Loucy (cell line): ENCODE data around the gene LMAN1L.
A peak's percentile ranks its signal among the peaks of the same experiment; 100 is the strongest.

Source experiments
- H2AFZ ChIP-seq: fragments of 200-600 bp; sonication (generic); 2 replicates; pipeline ENCODE4 v1.6.0; 2016; ENCODE audit warnings: antibody characterized with exemption, mild to moderate bottlenecking, low read length, moderate library complexity
- H3F3A ChIP-seq: fragments of 200-600 bp; 2 replicates; pipeline ENCODE4 v1.6.0; 2016; ENCODE audit warnings: antibody characterized with exemption, low read depth, mild to moderate bottlenecking
- H3K27me3 ChIP-seq: fragments of 200-600 bp; sonication (generic); 2 replicates; pipeline ENCODE4 v1.6.1; 2014; ENCODE audit warnings: low read length, mild to moderate bottlenecking; ENCODE audit not compliant: insufficient read depth, poor library complexity, severe bottlenecking
- H3K36me3 ChIP-seq: fragments of 200-600 bp; sonication (generic); 2 replicates; pipeline ENCODE4 v1.6.1; 2016; ENCODE audit warnings: low read length; ENCODE audit not compliant: insufficient read depth
- H3K4me1 ChIP-seq: fragments of 200-600 bp; sonication (generic); 2 replicates; pipeline ENCODE4 v1.5.1; 2014; ENCODE audit warnings: low read length, mild to moderate bottlenecking; ENCODE audit not compliant: insufficient read depth, poor library complexity, severe bottlenecking
- H3K4me2 ChIP-seq: fragments of 200-600 bp; sonication (generic); 2 replicates; pipeline ENCODE4 v1.6.0; 2014; ENCODE audit warnings: antibody characterized with exemption, low read length, low read depth, mild to moderate bottlenecking; ENCODE audit not compliant: poor library complexity, severe bottlenecking
- H3K4me3 ChIP-seq: fragments of 200-600 bp; sonication (generic); 2 replicates; pipeline ENCODE4 v1.5.1; 2014; ENCODE audit warnings: low read length, mild to moderate bottlenecking, mixed read lengths; ENCODE audit not compliant: poor library complexity, severe bottlenecking
- H3K79me2 ChIP-seq: fragments of 200-600 bp; sonication (generic); 2 replicates; pipeline ENCODE4 v1.6.1; 2014; ENCODE audit warnings: low read length; ENCODE audit not compliant: insufficient read depth
- H3K9ac ChIP-seq: fragments of 200-600 bp; sonication (generic); 2 replicates; pipeline ENCODE4 v1.6.0; 2014; ENCODE audit warnings: mild to moderate bottlenecking, low read depth, low read length, moderate library complexity; ENCODE audit not compliant: poor library complexity, severe bottlenecking
- H3K9me2 ChIP-seq: fragments of 200-600 bp; sonication (generic); replicated peaks from 2 replicates; pipeline ENCODE4 v1.6.1; 2016; ENCODE audit warnings: low read depth, low read length, mixed read lengths
- H3K9me3 ChIP-seq: fragments of 200-600 bp; sonication (generic); 2 replicates; pipeline ENCODE4 v1.6.1; 2014; ENCODE audit warnings: mild to moderate bottlenecking, antibody characterized with exemption, low read length, low read depth; ENCODE audit not compliant: insufficient read depth
- H4K20me1 ChIP-seq: fragments of 200-600 bp; sonication (generic); 2 replicates; pipeline ENCODE4 v1.6.0; 2014; ENCODE audit warnings: antibody characterized with exemption, low read length, mild to moderate bottlenecking; ENCODE audit not compliant: insufficient read depth, poor library complexity, severe bottlenecking
- CTCF ChIP-seq: fragments of 200-600 bp; sonication (generic); conservative IDR thresholded peaks from 2 replicates; pipeline ENCODE4 v1.5.1; 2014; ENCODE audit warnings: mild to moderate bottlenecking, antibody characterized with exemption, low read length
- EZH2phosphoT487 ChIP-seq: fragments of 200-600 bp; IDR thresholded peaks from 2 replicates; pipeline ENCODE4 v1.6.1; 2018; ENCODE audit warnings: antibody characterized with exemption, mild to moderate bottlenecking, moderate library complexity, borderline replicate concordance

LMAN1L gene

DNA sequence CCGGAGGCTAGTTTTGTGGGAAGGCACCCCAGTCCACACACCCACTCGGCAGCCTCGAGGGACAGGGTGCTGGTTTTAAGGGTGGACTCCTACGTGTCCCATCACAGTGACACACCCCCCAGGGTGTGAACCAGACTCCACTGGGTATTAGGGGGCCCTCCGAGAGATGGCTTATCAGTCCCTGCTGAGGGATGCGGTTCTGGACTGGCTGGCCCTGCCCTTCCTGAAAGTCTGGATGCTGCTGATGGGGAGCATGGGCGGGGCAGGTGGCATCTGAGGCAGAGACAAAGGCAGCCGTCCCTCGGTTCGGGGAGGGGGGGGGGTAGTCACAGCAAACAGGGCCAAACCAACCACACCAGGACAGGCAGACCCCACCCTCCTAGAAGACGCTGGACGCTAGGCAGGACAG lies 31.3 kb downstream of the LMAN1L start:
- H2AFZ ChIP-seq = no peak overlapping the region
- peaks cover 3% of the 10 kb centered on the region for H4K20me1 ChIP-seq
- H3K9me3 ChIP-seq = no peaks in the 10 kb centered on the region
- peaks cover 40% of the 10 kb centered on the region for H3K4me1 ChIP-seq
- no peaks in the 10 kb centered on the region; the same call in 1 of the 2 replicates for H3F3A ChIP-seq
- no peaks in the 10 kb centered on the region for H3K9me2 ChIP-seq
- peak overlapping the region; percentile 91 for H3K4me2 ChIP-seq
- peaks cover 21% of the 10 kb centered on the region; the same call in 1 of the 2 replicates for H3K36me3 ChIP-seq
- TF ChIP-seq CTCF (no peak), EZH2phosphoT487 (no peak)
- no peaks in the 10 kb centered on the region for H3K27me3 ChIP-seq
- H3K9ac ChIP-seq = peak overlapping the region; percentile 85
- H3K4me3 ChIP-seq = peak overlapping the region; percentile 94
- peaks cover 21% of the 10 kb centered on the region for H3K79me2 ChIP-seq

DNA sequence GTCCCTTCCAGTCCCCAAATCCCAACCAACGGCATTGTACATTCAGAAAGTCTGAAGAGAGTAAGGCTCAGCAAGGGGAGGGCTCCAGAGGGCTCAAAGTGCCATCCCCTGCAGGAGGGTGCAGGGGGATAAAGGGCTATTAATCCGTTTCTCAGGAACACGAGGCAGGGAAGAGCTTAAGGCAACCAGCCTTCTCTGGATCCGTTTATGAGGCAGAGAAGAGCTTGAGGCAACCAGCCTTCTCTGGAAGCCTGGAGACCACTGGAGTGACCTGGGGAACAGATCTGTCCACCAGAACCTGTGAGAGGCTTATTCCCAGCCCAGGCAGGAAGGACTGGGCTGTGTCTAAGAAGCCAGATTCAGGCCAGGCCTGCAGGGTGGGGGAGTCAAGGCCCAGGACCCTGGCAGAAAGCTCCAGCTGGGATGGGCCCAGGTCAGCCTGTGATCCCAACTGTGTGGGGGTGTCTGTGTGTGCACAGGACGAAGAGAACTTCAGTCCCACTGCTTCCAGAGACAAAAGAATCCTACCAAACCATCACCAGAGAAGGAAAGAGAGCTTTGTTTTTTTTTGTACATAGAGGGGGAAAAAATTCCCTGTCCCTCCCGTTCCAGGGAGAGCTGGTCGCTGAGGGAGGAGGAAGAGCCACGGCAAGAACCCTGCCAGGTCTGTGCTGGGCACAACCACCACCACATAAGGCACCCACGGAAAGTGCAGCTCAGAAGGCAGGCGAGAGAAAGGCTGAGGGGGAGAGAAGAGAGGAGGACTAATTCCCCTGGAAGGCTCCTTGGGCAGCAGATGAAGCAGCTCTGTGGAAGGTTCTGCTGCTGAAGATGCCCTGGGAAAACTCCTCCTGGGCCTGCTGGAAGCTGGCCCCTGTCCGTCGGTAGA lies 31.9 kb downstream of the LMAN1L start:
- H2AFZ ChIP-seq = no peak overlapping the region
- peak overlapping the region; percentile 85 for H3K9ac ChIP-seq
- H3K9me3 ChIP-seq = no peaks in the 10 kb centered on the region
- H3K4me1 ChIP-seq = peaks cover 40% of the 10 kb centered on the region
- no peaks in the 10 kb centered on the region for H3K9me2 ChIP-seq
- H3F3A ChIP-seq = no peaks in the 10 kb centered on the region; the same call in 1 of the 2 replicates
- H3K4me2 ChIP-seq = peak overlapping the region; percentile 91
- H3K79me2 ChIP-seq = peaks cover 21% of the 10 kb centered on the region
- TF ChIP-seq EZH2phosphoT487 (no peak), CTCF (no peak)
- H3K4me3 ChIP-seq = peak overlapping the region; percentile 94
- H3K27me3 ChIP-seq = no peaks in the 10 kb centered on the region
- H3K36me3 ChIP-seq = peaks cover 22% of the 10 kb centered on the region; the same call in 1 of the 2 replicates
- peaks cover 3% of the 10 kb centered on the region for H4K20me1 ChIP-seq

- peaks cover 28% of the 10 kb centered on the region; the same call in 1 of the 2 replicates for H3K36me3 ChIP-seq
- H3K4me3 ChIP-seq = peak overlapping the region; percentile 18
- H2AFZ ChIP-seq = no peak overlapping the region
- peak overlapping the region; percentile 91 for H3K4me2 ChIP-seq
- H3K9me3 ChIP-seq = no peaks in the 10 kb centered on the region
- TF ChIP-seq EZH2phosphoT487 (no peak), CTCF (no peak)
- H3K4me1 ChIP-seq = peaks cover 40% of the 10 kb centered on the region
- H4K20me1 ChIP-seq = peaks cover 3% of the 10 kb centered on the region
- no peaks in the 10 kb centered on the region; the same call in 1 of the 2 replicates for H3F3A ChIP-seq
- H3K27me3 ChIP-seq = no peaks in the 10 kb centered on the region
- H3K79me2 ChIP-seq = peaks cover 21% of the 10 kb centered on the region
- peak overlapping the region; percentile 85 for H3K9ac ChIP-seq
- H3K9me2 ChIP-seq = no peaks in the 10 kb centered on the region
Observed at GRCh38 chr15:74845208-74845568, 32.6 kb downstream of the LMAN1L start.
